GM12874 (cell line): ENCODE measurements around the gene PGBD2.

Experiments used
- CTCF ChIP-seq: IDR thresholded peaks from 2 replicates; pipeline ENCODE4 v1.5.1; 2011; ENCODE audit warnings: low read depth, mild to moderate bottlenecking, control low read depth, low read length, moderate library complexity; ENCODE audit not compliant: insufficient read depth

PGBD2 gene

GRCh38 chr1:248881261-248881660 is 24.8 kb upstream of the PGBD2 start:
- no peak for TF ChIP-seq CTCF

DNA sequence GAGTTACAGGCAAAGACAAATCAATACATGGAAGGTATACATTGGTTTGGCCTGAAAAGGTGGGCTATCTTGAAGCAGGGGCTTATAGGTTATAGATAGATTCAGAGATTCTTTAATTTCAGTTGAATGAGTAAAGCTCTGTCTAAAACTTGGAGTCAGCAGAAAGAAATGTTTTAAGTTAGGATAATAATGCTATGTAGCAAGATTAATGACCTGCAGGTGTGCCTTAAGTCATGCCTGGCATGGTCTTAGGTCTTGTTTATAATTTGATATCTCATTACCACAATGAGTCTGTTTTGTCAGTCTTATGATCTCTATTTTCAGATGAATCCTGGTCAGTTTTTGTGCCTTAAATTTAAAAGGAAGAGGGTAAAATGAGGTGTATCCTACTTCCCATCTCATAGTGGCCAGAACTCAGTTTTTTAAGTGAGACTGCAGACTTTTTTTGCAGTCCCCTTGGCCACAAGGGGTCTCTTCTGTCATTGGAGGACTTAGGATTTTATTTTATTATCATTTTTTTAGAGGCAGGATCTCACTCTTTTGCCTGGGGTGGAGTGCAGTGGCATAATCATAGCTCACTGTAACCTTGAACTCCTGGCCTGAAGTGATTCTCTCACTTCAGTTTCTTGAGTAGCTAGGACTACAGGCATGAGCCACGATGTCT is 21.3 kb upstream of the PGBD2 start:
- TF ChIP-seq CTCF: no peak

GRCh38 chr1:248885646-248886045 is 20.4 kb upstream of the PGBD2 start:
- TF ChIP-seq CTCF: no peak

DNA sequence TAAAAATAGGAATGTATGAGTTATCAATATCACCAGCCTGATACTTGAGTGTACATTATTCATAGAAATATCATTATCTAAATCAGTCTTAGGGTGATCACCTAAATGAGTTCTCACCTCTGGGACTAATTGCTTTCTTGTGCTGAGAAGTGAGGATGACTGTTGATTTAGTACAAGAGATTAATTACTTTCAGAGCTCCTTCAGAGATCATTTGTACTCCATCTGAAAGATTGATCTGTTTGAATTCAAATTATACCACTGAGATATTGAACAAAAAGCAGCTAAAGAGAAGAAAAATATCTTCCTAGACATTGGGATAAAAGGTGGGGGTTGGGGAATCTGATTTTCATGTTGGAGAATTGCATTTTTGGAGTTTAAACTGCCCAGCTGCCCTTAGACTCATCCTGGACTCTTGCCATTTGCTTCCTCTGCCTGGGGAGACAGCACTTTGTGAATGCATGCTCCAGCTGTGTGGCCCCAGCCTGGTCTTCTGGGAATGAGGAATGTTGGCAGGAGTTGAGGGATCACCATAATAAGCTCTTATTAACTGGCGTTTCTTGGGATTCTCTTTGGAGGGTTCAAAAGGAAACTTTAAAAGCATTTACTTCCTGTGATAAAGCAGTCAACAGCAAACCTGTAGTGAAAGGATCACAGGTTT is 19.7 kb upstream of the PGBD2 start:
- TF ChIP-seq CTCF: no peak

DNA sequence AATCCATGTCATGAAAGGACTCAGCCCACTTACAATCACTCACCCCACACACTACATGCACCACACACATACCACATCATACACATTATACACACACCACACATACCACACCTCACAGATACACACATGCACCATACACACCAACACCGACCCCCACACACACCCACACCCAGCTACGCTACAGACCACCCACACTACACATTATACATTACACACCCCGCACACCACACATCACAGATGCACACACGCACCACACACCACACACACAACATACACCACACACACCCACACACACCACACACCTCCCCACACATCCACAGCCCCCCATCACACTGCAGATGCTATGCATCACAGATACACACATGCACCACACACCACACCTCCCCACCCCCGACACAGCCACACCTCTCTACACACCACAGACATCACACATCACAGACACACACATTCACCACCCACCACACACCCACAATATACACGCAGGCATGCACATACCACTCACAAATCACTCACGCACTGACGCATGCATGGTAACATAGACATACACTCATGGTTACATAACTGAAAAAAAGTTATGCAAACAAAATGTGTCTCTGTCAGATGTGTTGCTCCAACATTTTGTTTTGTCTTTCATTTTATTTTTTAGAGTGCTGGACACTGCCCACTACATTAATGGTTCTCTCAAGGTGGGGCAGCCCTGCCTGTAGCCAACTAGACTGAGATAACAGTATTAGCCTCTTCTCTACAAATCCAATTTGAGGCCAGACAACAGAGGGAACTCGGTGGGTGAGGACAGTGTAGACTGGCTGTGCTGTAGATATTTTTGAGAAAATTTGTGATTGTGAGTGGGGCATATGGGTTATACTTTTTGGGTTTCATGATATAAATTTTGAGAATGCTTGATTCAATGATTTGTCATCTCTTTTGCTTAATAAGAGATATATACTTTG is 15.2 kb upstream of the PGBD2 start:
- TF ChIP-seq CTCF: no peak

DNA sequence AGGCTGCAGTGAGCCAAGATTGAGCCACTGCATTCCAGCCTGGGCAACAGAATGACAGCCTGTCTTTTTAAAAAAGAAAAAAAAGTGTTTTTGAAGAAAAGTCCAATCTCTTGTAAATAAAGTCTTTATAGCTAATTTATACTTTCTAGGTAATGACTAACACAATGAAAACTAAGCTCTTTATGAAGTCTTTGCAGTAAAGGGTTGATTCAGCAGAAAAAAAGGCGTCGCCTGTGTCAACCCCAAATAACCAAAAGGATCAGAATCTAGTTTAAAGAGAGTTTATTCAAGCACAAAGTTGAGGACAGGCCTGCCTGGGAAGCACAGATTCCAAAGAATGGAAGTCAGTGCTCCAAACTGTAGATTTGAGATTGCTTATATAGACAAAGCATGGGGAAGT is 14.3 kb upstream of the PGBD2 start:
- no peak for TF ChIP-seq CTCF

DNA sequence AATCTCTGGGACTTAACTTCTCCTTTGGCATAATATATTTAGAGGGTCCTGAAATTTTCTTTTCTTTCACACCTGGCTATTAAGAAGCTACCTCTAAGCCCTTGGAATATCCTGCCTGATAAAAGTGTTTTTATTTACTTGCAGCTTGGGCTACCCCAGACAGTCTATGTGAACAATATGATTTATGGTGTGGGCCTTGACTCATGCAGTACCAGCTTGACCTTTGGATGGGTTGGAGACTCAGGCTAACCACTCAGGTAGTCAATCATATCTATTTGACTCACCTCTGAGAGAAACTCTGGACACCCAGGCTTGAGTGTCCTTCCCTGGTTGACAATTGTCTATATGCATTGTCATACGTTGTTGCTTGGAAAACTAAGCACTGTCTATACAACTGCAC is 13.4 kb upstream of the PGBD2 start:
- TF ChIP-seq CTCF: no peak
